CD4-positive, alpha-beta T cell (primary cell): ENCODE data around the gene KIF22. TPM values are rescaled to one million over a fixed set of nuclear protein-coding genes. Genes with fewer than 3 reads are reported as not detected.

Source experiments
- ATAC-seq: fragments of 200-7000 bp; cut with Tn5 transposase; one replicate; pipeline ENCODE4 v1.10.0; 2022; ENCODE audit warnings: mild to moderate bottlenecking; ENCODE audit not compliant: poor library complexity
- CTCF ChIA-PET: fragments of 350-600 bp; sonication (Branson Sonifier 250); formaldehyde crosslinking; loops from one replicate; lab custom pipeline; 2021; ENCODE audit warnings: antibody characterized with exemption, inconsistent platforms; lab: Charles Lee
- POLR2A ChIA-PET: fragments of 350-600 bp; sonication (Branson Sonifier 250); formaldehyde crosslinking; loops from one replicate; lab custom pipeline; 2021; ENCODE audit warnings: antibody characterized with exemption, inconsistent platforms; lab: Charles Lee
- DNase-seq, 14 experiments: peaks; one replicate each; pipeline ENCODE4 v3.0.0-alpha.2; 2013 to 2020; ENCODE audit warnings: mixed read lengths in 2 of 14
- H3K27ac ChIP-seq, 2 donors: one replicate each; pipeline versions ENCODE4 v1.5.1 to v1.7.0; 2013; ENCODE audit warnings: low read length in 2 of 2, low read depth in 1 of 2, mild to moderate bottlenecking in 1 of 2
- H3K27me3 ChIP-seq, 2 experiments: 1 replicate in 1 of 2; 2 replicates in 1 of 2; pipeline versions ENCODE4 v1.6.1 to v1.7.0; 2013; ENCODE audit warnings: low read length in 2 of 2, control low read depth in 1 of 2, mild to moderate bottlenecking in 1 of 2, moderate library complexity in 1 of 2; ENCODE audit not compliant: insufficient read depth in 2 of 2, control insufficient read depth in 1 of 2
- H3K36me3 ChIP-seq: one replicate; pipeline ENCODE4 v1.6.1; 2013; ENCODE audit warnings: low read length, control low read depth; ENCODE audit not compliant: insufficient read depth
- H3K4me1 ChIP-seq: one replicate; pipeline ENCODE4 v1.6.1; 2013; ENCODE audit warnings: low read length, control low read depth; ENCODE audit not compliant: insufficient read depth
- H3K4me3 ChIP-seq: one replicate; pipeline ENCODE4 v1.5.1; 2013; ENCODE audit warnings: mild to moderate bottlenecking, low read length, moderate library complexity
- H3K9me3 ChIP-seq, 2 experiments: 1 replicate in 1 of 2; 2 replicates in 1 of 2; pipeline versions ENCODE4 v1.6.1 to v1.7.0; 2013; ENCODE audit warnings: low read length in 2 of 2, mild to moderate bottlenecking in 2 of 2, control low read depth in 1 of 2, moderate library complexity in 1 of 2; ENCODE audit not compliant: control insufficient read depth in 1 of 2, insufficient read depth in 1 of 2
- H3K27ac Mint-ChIP-seq: one replicate; pipeline ENCODE4 v1.8.0; 2020; ENCODE audit warnings: mixed read lengths
- H3K27me3 Mint-ChIP-seq: one replicate; pipeline ENCODE4 v1.8.0; 2021; ENCODE audit warnings: mixed read lengths
- H3K36me3 Mint-ChIP-seq: one replicate; pipeline ENCODE4 v1.8.0; 2021; ENCODE audit warnings: low read depth, mixed read lengths
- H3K4me1 Mint-ChIP-seq: one replicate; pipeline ENCODE4 v1.8.0; 2021; ENCODE audit warnings: low read depth, mixed read lengths
- H3K4me3 Mint-ChIP-seq: one replicate; pipeline ENCODE4 v1.8.0; 2020; ENCODE audit warnings: mild to moderate bottlenecking, mixed read lengths
- H3K9me3 Mint-ChIP-seq: one replicate; pipeline ENCODE4 v1.8.0; 2020; ENCODE audit warnings: mixed read lengths
- CTCF ChIP-seq: fragments of 200-600 bp; IDR thresholded peaks from one replicate; pipeline ENCODE4 v1.8.0; 2022; ENCODE audit warnings: antibody characterized with exemption, mild to moderate bottlenecking
- intact Hi-C, 2 experiments: fragments of 100-400 bp; cut with DNase I in 1 of 2; cut with micrococcal nuclease in 1 of 2; formaldehyde crosslinking; loops; one replicate each; pipeline versions ENCODE4 v1.15.1 to v1.9.0; 2023 to 2025; cut with DNase I, micrococcal nuclease
- total RNA-seq, 174 experiments: library from RNA in 2 of 174; stranded (reverse) in 2 of 174; gene quantifications; one replicate each; pipeline ENCODE4 v1.2.3 and lab custom pipeline; 2021 to 2026

KIF22 gene
- total RNA-seq, 2 experiments from 2014 or later, result 99.0 to 101 TPM

DNA sequence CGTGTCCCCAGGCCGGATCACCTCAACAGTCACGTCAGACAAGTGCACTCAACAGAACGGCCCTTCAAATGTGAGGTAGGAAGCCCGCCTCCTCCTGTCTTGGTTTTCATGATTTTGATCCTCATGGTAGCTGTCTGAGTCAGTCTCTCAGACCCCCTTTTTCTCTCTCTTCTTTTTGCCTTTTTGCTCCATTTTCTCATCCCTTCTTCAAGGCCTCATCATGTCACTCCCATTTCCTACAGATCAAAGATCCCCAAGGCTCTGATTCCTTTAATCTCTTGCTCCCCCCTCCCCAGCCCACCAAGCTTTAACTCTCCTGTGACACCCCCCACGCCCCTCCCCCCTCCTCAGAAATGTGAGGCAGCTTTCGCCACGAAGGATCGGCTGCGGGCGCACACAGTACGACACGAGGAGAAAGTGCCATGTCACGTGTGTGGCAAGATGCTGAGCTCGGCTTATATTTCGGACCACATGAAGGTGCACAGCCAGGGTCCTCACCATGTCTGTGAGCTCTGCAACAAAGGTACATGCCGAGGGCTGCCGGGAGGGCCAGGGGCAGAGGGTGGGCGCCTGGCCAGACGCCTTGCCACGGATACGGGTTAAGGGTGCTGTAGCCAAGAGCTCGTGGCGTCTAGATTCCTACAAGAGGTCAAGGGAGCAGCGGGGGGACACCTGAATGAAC is 17.8 kb downstream of the KIF22 start:
- peak overlapping the region; percentile 56 for H3K4me3 ChIP-seq
- no peaks in the 10 kb centered on the region for H3K9me3 Mint-ChIP-seq
- no peak for TF ChIP-seq CTCF
- DNase-seq (peak in 6 of 14 experiments; percentile 32 to 68 (median 38)), ATAC-seq (peak; percentile 30)
- H3K36me3 ChIP-seq, result peaks cover 24% of the 10 kb centered on the region
- no peaks in the 10 kb centered on the region for H3K27me3 ChIP-seq
- ChIA-PET CTCF (interaction anchor here (0.5 to 3.4 kb wide), 31 partner anchors 8 to 224 kb away, joined by 3 to 93 read pairs (median 4); partner anchors contain the start of genes C16orf54, CDIPT, KCTD13 and KIF22), POLR2A (interaction anchor here (0.6 to 11.3 kb wide), 32 partner anchors 9 to 575 kb away, joined by 3 to 217 read pairs (median 5); partner anchors contain the start of genes ALDOA, C16orf54, CDIPT and CORO1A)
- peaks cover 68% of the 10 kb centered on the region for H3K4me1 Mint-ChIP-seq
- peaks cover 80% of the 10 kb centered on the region for H3K4me1 ChIP-seq
- H3K36me3 Mint-ChIP-seq, result peaks cover 53% of the 10 kb centered on the region
- H3K27ac ChIP-seq, result peak overlapping the region; percentile 67 to 92
- intact Hi-C loops, result loop anchor here (5.0 kb wide), 4 partner anchors 106 to 259 kb away; partner anchors contain the start of genes ALDOA (in 1 of the 2), HIRIP3 (in 1 of the 2), INO80E (in 1 of the 2) and TAOK2 (in 1 of the 2)
- peak overlapping the region; percentile 98 for H3K27ac Mint-ChIP-seq
- no peaks in the 10 kb centered on the region for H3K27me3 Mint-ChIP-seq
- no peaks in the 10 kb centered on the region for H3K9me3 ChIP-seq
- H3K4me3 Mint-ChIP-seq, result peak overlapping the region; percentile 95

- H3K9me3 Mint-ChIP-seq, result no peaks in the 10 kb centered on the region
- H3K27ac ChIP-seq, result peak overlapping the region; percentile 67 to 92
Observed at GRCh38 chr16:29809031-29809747, 18.6 kb downstream of the KIF22 start.

More at GRCh38 chr16:29809031-29809747, 18.6 kb downstream of the KIF22 start:
- DNase-seq (peak in 2 of 14 experiments; percentile 23 to 48), ATAC-seq (no peak)
- no peaks in the 10 kb centered on the region for H3K27me3 Mint-ChIP-seq
- Histone ChIP-seq H3K4me3 (peak overlapping the region; percentile 56), H3K27me3 (no peaks in the 10 kb centered on the region), H3K36me3 (peaks cover 22% of the 10 kb centered on the region), H3K4me1 (peaks cover 80% of the 10 kb centered on the region), H3K9me3 (no peaks in the 10 kb centered on the region)
- H3K4me1 Mint-ChIP-seq, result peaks cover 66% of the 10 kb centered on the region
- intact Hi-C loops, result loop anchor here (5.0 kb wide), 4 partner anchors 107 to 258 kb away; partner anchors contain the start of genes ALDOA (in 1 of the 2), HIRIP3 (in 1 of the 2), INO80E (in 1 of the 2) and TAOK2 (in 1 of the 2)
- peaks cover 49% of the 10 kb centered on the region for H3K36me3 Mint-ChIP-seq
- POLR2A ChIA-PET, result interaction anchor here (0.9 to 11.3 kb wide), 9 partner anchors 8 to 142 kb away, joined by 3 to 217 read pairs (median 32); partner anchors contain the start of genes KIF22, MVP and PAGR1
- peak overlapping the region; percentile 98 for H3K27ac Mint-ChIP-seq
- no peak for TF ChIP-seq CTCF
- CTCF ChIA-PET, result interaction anchor here (0.5 to 3.4 kb wide), 7 partner anchors 8 to 107 kb away, joined by 4 to 93 read pairs (median 39); partner anchors contain the start of genes CDIPT, KIF22 and PAGR1
- H3K4me3 Mint-ChIP-seq, result peak overlapping the region; percentile 95
